ENCODE measurements around the gene INTS6. TPM values are rescaled to one million over a fixed set of nuclear protein-coding genes. Genes with fewer than 3 reads are reported as not detected.

The INTS6 gene
- total RNA-seq, 2 donors from 2014 or later: 40.0 to 53.1 TPM

GRCh38 chr13:51412431-51412830 is 40.4 kb downstream of the INTS6 start:
- peaks cover 0 to 2% of the 10 kb centered on the region in 2 donors for H3K36me3 ChIP-seq (replicated peaks in 1 of 2; ENCODE audit: insufficient read depth in 1 of 2, low read depth in 2 of 2)
- peaks cover 18% of the 10 kb centered on the region for H3K4me1 ChIP-seq
- WGBS, 2 donors: 93% methylated on average over 3 of the region's 3 CpGs
- DNase-seq (no peak), ATAC-seq (no peak)
- no peaks in the 10 kb centered on the region for H3K9me3 ChIP-seq
- H3K4me3 ChIP-seq: no peak overlapping the region
- no peak overlapping the region for H3K27ac ChIP-seq
- no peaks in the 10 kb centered on the region for H3K27me3 ChIP-seq
- TF ChIP-seq CTCF (IDR thresholded peaks at IDR 0.05) (no peak), POLR2A (IDR thresholded peaks at IDR 0.05) (no peak)
- intact Hi-C loops (cut with DNase I): no loop called here

GRCh38 chr13:51405176-51405575 is 47.7 kb downstream of the INTS6 start:
- no peak for TF ChIP-seq CTCF (IDR thresholded peaks at IDR 0.05)
- TF ChIP-seq POLR2A (IDR thresholded peaks at IDR 0.05): no peak
- no peak overlapping the region for H3K4me3 ChIP-seq
- DNase-seq (no peak), ATAC-seq (no peak)
- no peaks in the 10 kb centered on the region for H3K27me3 ChIP-seq
- 45 to 70% methylated on average over 2 of the region's 2 CpGs for WGBS, 2 donors
- intact Hi-C loops (cut with DNase I): no loop called here
- no peak overlapping the region for H3K27ac ChIP-seq
- no peaks in the 10 kb centered on the region for H3K9me3 ChIP-seq
- peaks cover 9% of the 10 kb centered on the region for H3K4me1 ChIP-seq
- no peaks in the 10 kb centered on the region for H3K36me3 ChIP-seq (replicated peaks in 1 of 2; ENCODE audit: insufficient read depth in 1 of 2, low read depth in 2 of 2)

GRCh38 chr13:51397262-51397941 is 55.4 kb downstream of the INTS6 start:
- peak in 3 of 4 donors; percentile 8 to 17 (median 14) for DNase-seq
- intact Hi-C loops (cut with DNase I): no loop called here
- Histone ChIP-seq H3K9me3 (no peaks in the 10 kb centered on the region), H3K27ac (peak overlapping the region in 1 of 4 donors; percentile 1), H3K27me3 (no peaks in the 10 kb centered on the region), H3K4me3 (no peak overlapping the region), H3K36me3 (replicated peaks in 1 of 2; ENCODE audit: insufficient read depth in 1 of 2, low read depth in 2 of 2) (no peaks in the 10 kb centered on the region), H3K4me1 (peaks cover 19% of the 10 kb centered on the region)
- peak; percentile 42 for ATAC-seq
- WGBS, 2 donors: 66 to 68% methylated on average over 6 of the region's 6 CpGs
- no peak for TF ChIP-seq POLR2A (IDR thresholded peaks at IDR 0.05)
- no peak for TF ChIP-seq CTCF (IDR thresholded peaks at IDR 0.05)

GRCh38 chr13:51396352-51396751 is 56.5 kb downstream of the INTS6 start:
- 66 to 81% methylated on average over 2 of the region's 2 CpGs for WGBS, 2 donors
- peak overlapping the region in 1 of 4 donors; percentile 3 for H3K27ac ChIP-seq
- intact Hi-C loops (cut with DNase I): no loop called here
- H3K27me3 ChIP-seq: no peaks in the 10 kb centered on the region
- no peaks in the 10 kb centered on the region for H3K36me3 ChIP-seq (replicated peaks in 1 of 2; ENCODE audit: insufficient read depth in 1 of 2, low read depth in 2 of 2)
- DNase-seq (no peak), ATAC-seq (no peak)
- peaks cover 19% of the 10 kb centered on the region for H3K4me1 ChIP-seq
- TF ChIP-seq CTCF (IDR thresholded peaks at IDR 0.05): no peak
- TF ChIP-seq POLR2A (IDR thresholded peaks at IDR 0.05): no peak
- H3K4me3 ChIP-seq: no peak overlapping the region
- H3K9me3 ChIP-seq: no peaks in the 10 kb centered on the region

GRCh38 chr13:51394724-51395123 is 58.1 kb downstream of the INTS6 start:
- peaks cover 19% of the 10 kb centered on the region for H3K4me1 ChIP-seq
- TF ChIP-seq CTCF (IDR thresholded peaks at IDR 0.05) (no peak), POLR2A (IDR thresholded peaks at IDR 0.05) (no peak)
- ATAC-seq (no peak), DNase-seq (no peak)
- no peak overlapping the region for H3K4me3 ChIP-seq
- H3K36me3 ChIP-seq (replicated peaks in 1 of 2; ENCODE audit: insufficient read depth in 1 of 2, low read depth in 2 of 2): no peaks in the 10 kb centered on the region
- H3K9me3 ChIP-seq: no peaks in the 10 kb centered on the region
- H3K27me3 ChIP-seq: no peaks in the 10 kb centered on the region
- H3K27ac ChIP-seq: no peak overlapping the region
- intact Hi-C loops (cut with DNase I): no loop called here
